ENCODE measurements around the gene TOM1. TPM values are rescaled to one million over a fixed set of nuclear protein-coding genes. Genes with fewer than 3 reads are reported as not detected.

The TOM1 gene
- total and polyA plus RNA-seq, 2 of the 13 experiments (the other 11 are each of a cell fraction or from before 2014, with no cell fraction given) = 30.8 to 87.3 TPM

GRCh38 chr22:35397095-35397904, 97.6 kb downstream of the TOM1 start (continued):
- no peak for TF ChIP-seq E2F5 (CRISPR knock-in tag; conservative IDR thresholded peaks at IDR 0.05)
- no peak for TF ChIP-seq ZKSCAN5 (CRISPR knock-in tag; IDR thresholded peaks at IDR 0.05)
- peak; percentile 65 for TF ChIP-seq ARID5B (CRISPR knock-in tag; IDR thresholded peaks at IDR 0.05)
- TF ChIP-seq ZNF552 (CRISPR knock-in tag; IDR thresholded peaks at IDR 0.05; ENCODE audit: borderline replicate concordance) = no peak
- 0 out of 2 replicates have a peak, but pooled peaks have one; percentile 44 for TF ChIP-seq SP5 (CRISPR knock-in tag; IDR thresholded peaks at IDR 0.05; ENCODE audit: borderline replicate concordance, low read depth)
- TF ChIP-seq ADNP (CRISPR knock-in tag; IDR thresholded peaks at IDR 0.05) = no peak
- TF ChIP-seq MYC (CRISPR knock-in tag; IDR thresholded peaks at IDR 0.05; ENCODE audit: borderline replicate concordance) = no peak
- TF ChIP-seq RXRA (CRISPR knock-in tag; IDR thresholded peaks at IDR 0.05) = peak; percentile 63; the same call in 1 of the 2 replicates
- no peak for TF ChIP-seq LCORL (IDR thresholded peaks at IDR 0.05)
- TF ChIP-seq LCORL (CRISPR knock-in tag; IDR thresholded peaks at IDR 0.05) = no peak; the same call in 1 of the 2 replicates
- TF ChIP-seq ZNF101 (CRISPR knock-in tag; IDR thresholded peaks at IDR 0.05; ENCODE audit: borderline replicate concordance, low read depth) = no peak
- TF ChIP-seq ARNT (IDR thresholded peaks at IDR 0.05) = no peak
- TF ChIP-seq ZNF691 (CRISPR knock-in tag; IDR thresholded peaks at IDR 0.05; ENCODE audit: borderline replicate concordance, low read depth) = no peak
- no peak for TF ChIP-seq ZFP82 (CRISPR knock-in tag; IDR thresholded peaks at IDR 0.05; ENCODE audit: borderline replicate concordance)
- no peak for TF ChIP-seq KLF12 (CRISPR knock-in tag; IDR thresholded peaks at IDR 0.05; ENCODE audit: borderline replicate concordance)
- TF ChIP-seq ZBED4 (CRISPR knock-in tag; IDR thresholded peaks at IDR 0.05; ENCODE audit: borderline replicate concordance) = no peak
- no peak for TF ChIP-seq MLLT10 (CRISPR knock-in tag; IDR thresholded peaks at IDR 0.05)
- TF ChIP-seq MAZ (IDR thresholded peaks at IDR 0.05; ENCODE audit: borderline replicate concordance, low read depth, low read length) = no peak
- no peak for TF ChIP-seq MAZ (CRISPR knock-in tag; IDR thresholded peaks at IDR 0.05; ENCODE audit: low read depth)
- no peak for TF ChIP-seq SP1 (IDR thresholded peaks at IDR 0.05)
- no peak for TF ChIP-seq SP1 (CRISPR knock-in tag; IDR thresholded peaks at IDR 0.05)
- no peak for TF ChIP-seq NR1H2 (CRISPR knock-in tag; IDR thresholded peaks at IDR 0.05; ENCODE audit: borderline replicate concordance, low read depth)
